ENCODE measurements around the gene OPA1. TPM values are rescaled to one million over a fixed set of nuclear protein-coding genes. Genes with fewer than 3 reads are reported as not detected.

OPA1 gene
- total RNA-seq, 1 experiment from 2014 or later, result 115 TPM

DNA sequence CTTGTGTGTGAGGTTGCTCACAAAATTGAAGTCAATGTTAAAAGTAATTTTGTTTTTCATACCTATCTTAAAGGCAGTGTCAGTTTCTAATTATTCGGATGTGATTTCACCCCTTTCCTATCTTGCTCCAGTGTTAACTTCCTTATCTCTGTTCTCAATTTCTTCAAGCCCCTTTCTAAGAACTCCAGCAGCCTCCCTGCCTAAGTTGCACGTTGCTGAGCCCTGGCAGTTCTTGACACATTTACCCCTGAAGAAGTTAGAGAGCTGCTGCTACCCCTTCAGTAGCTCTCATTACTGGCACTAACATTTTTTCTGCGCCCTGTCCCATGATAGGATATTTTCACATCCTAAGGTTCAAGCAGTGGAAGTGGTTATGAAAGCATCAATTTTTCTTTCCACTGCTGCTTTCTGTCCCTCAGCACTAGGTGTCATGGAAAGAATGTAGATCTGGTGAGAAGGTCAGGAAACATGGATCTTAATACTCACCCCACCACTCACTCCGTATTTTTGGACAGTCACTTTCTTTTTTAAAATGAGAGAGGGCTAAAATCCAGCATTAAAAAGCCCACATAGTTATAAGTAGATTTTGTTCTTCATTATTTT lies 62.9 kb downstream of the OPA1 start:
- no peak for DNase-seq
- intact Hi-C loops (cut with micrococcal nuclease; ENCODE audit: unreplicated experiment), result no loop called here
- H3K4me3 Mint-ChIP-seq (ENCODE audit: low read depth, unreplicated experiment), result no peak overlapping the region
- H3K27ac Mint-ChIP-seq (ENCODE audit: unreplicated experiment), result no peak overlapping the region
- no peak for TF ChIP-seq CTCF (IDR thresholded peaks at IDR 0.05; ENCODE audit: unreplicated experiment)
- H3K4me1 Mint-ChIP-seq (ENCODE audit: low read depth, unreplicated experiment), result no peaks in the 10 kb centered on the region
- BruUV-seq (replicated peaks), result no TSS peak
- no peaks in the 10 kb centered on the region for H3K9me3 Mint-ChIP-seq (ENCODE audit: low read depth, unreplicated experiment)
- no peaks in the 10 kb centered on the region for H3K27me3 Mint-ChIP-seq (ENCODE audit: unreplicated experiment)
- CTCF ChIA-PET, result no interaction called here
- H3K36me3 Mint-ChIP-seq (ENCODE audit: insufficient read depth, unreplicated experiment), result peaks cover 12% of the 10 kb centered on the region

DNA sequence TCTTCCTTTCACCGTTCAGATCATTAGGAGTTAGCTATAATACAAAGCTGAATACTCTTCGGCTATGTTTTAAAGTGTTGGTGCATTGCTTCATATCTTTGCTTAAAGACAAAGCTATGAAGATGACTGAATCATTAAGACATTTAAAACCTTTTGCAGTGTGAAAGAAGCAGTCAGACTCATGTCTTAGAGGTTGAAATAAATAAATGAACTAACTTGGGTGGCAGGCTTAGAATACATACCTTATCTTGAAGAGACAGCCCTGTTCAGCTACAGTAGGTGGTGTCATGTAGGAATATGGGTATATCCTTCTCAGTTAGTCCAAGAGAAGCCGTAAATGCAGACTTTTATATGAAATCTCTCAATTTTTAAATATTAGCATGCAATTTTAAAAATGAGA lies 63.4 kb downstream of the OPA1 start:
- intact Hi-C loops (cut with micrococcal nuclease; ENCODE audit: unreplicated experiment), result no loop called here
- Mint-ChIP-seq H3K27me3 (ENCODE audit: unreplicated experiment) (no peaks in the 10 kb centered on the region), H3K27ac (ENCODE audit: unreplicated experiment) (no peak overlapping the region), H3K9me3 (ENCODE audit: low read depth, unreplicated experiment) (no peaks in the 10 kb centered on the region), H3K36me3 (ENCODE audit: insufficient read depth, unreplicated experiment) (peaks cover 12% of the 10 kb centered on the region), H3K4me3 (ENCODE audit: low read depth, unreplicated experiment) (no peak overlapping the region), H3K4me1 (ENCODE audit: low read depth, unreplicated experiment) (no peaks in the 10 kb centered on the region)
- DNase-seq, result no peak
- BruUV-seq (replicated peaks), result no TSS peak
- CTCF ChIA-PET, result no interaction called here
- TF ChIP-seq CTCF (IDR thresholded peaks at IDR 0.05; ENCODE audit: unreplicated experiment), result no peak

DNA sequence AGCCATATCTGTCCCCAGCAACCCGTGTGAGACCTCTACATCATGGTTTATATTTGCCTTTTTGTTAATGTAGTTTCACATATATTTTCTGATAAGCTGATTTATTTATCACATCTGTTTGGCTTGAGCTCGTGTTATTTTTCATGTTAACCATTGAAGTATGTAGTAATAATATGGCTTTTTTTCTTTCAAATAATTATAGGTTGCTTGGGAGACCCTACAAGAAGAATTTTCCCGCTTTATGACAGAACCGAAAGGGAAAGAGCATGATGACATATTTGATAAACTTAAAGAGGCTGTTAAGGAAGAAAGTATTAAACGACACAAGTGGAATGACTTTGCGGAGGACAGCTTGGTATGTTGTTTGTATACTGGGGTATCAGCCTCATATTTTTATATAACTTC lies 63.9 kb downstream of the OPA1 start:
- Mint-ChIP-seq H3K9me3 (ENCODE audit: low read depth, unreplicated experiment) (no peaks in the 10 kb centered on the region), H3K27ac (ENCODE audit: unreplicated experiment) (no peak overlapping the region), H3K4me1 (ENCODE audit: low read depth, unreplicated experiment) (no peaks in the 10 kb centered on the region), H3K4me3 (ENCODE audit: low read depth, unreplicated experiment) (no peak overlapping the region), H3K27me3 (ENCODE audit: unreplicated experiment) (no peaks in the 10 kb centered on the region), H3K36me3 (ENCODE audit: insufficient read depth, unreplicated experiment) (peaks cover 14% of the 10 kb centered on the region)
- intact Hi-C loops (cut with micrococcal nuclease; ENCODE audit: unreplicated experiment), result no loop called here
- DNase-seq, result no peak
- BruUV-seq (replicated peaks), result no TSS peak
- no peak for TF ChIP-seq CTCF (IDR thresholded peaks at IDR 0.05; ENCODE audit: unreplicated experiment)
- CTCF ChIA-PET, result no interaction called here

GRCh38 chr3:193660171-193660570 lies 67.2 kb downstream of the OPA1 start:
- CTCF ChIA-PET, result no interaction called here
- no peaks in the 10 kb centered on the region for H3K9me3 Mint-ChIP-seq (ENCODE audit: low read depth, unreplicated experiment)
- TF ChIP-seq CTCF (IDR thresholded peaks at IDR 0.05; ENCODE audit: unreplicated experiment), result no peak
- H3K27ac Mint-ChIP-seq (ENCODE audit: unreplicated experiment), result no peak overlapping the region
- no peak overlapping the region for H3K4me3 Mint-ChIP-seq (ENCODE audit: low read depth, unreplicated experiment)
- BruUV-seq (replicated peaks), result no TSS peak
- H3K36me3 Mint-ChIP-seq (ENCODE audit: insufficient read depth, unreplicated experiment), result peaks cover 26% of the 10 kb centered on the region
- no peak for DNase-seq
- no peaks in the 10 kb centered on the region for H3K27me3 Mint-ChIP-seq (ENCODE audit: unreplicated experiment)
- intact Hi-C loops (cut with micrococcal nuclease; ENCODE audit: unreplicated experiment), result loop anchor here (5.0 to 10.0 kb wide), 2 partner anchors 345 to 682 kb away; no protein-coding TSS in a partner anchor
- no peaks in the 10 kb centered on the region for H3K4me1 Mint-ChIP-seq (ENCODE audit: low read depth, unreplicated experiment)

Data from Calu3 (cell line).